GM18858 (cell line): ENCODE measurements around the gene DPYSL4.

Source experiments
- ATAC-seq: cut with Tn5 transposase; IDR thresholded peaks from one replicate; pipeline ENCODE4 v1.9.1; 2021; ENCODE audit not compliant: unreplicated experiment

Gene DPYSL4

DNA sequence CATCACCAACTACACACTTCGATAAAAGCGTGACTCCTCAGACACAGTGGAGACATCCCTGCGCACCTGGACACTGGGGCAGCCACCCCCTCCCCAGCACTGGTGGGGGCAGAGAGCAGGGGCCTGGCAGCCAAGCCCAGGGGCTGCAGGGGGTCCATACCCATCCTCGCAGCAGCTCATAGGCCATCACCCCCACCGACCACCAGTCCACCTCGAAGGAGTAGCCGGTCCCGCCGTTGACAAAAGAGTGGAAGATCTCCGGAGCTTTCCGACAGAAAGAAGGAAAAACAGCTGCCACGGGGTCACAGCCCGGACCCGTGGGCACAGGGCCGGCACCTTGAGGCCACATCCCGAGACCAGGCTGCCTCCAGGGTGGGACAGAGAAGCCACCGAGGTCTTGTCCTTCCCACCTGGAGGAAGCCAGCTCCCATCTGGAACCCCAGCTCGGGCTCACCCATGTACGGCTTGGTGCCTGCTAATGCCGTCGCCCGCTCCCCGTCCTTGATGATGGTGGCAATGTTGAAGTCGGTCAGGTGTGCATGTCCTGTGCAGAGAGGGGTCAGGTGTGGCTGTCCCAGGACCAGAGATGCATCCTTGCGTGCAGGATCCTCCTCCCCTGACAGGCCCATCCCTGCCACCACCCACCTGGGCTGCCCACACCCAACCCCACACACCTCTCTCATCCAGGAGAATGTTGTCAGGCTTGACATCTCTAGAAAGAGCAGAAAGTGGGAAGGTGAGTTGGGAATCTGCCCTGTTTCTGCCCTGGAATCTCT lies 38.5 kb downstream of the DPYSL4 start:
- no peak for ATAC-seq

- ATAC-seq: no peak
Measured at GRCh38 chr10:132225849-132226205, 39.1 kb downstream of the DPYSL4 start.

- ATAC-seq: no peak
Measured at GRCh38 chr10:132226586-132227405, 40.0 kb downstream of the DPYSL4 start.

DNA sequence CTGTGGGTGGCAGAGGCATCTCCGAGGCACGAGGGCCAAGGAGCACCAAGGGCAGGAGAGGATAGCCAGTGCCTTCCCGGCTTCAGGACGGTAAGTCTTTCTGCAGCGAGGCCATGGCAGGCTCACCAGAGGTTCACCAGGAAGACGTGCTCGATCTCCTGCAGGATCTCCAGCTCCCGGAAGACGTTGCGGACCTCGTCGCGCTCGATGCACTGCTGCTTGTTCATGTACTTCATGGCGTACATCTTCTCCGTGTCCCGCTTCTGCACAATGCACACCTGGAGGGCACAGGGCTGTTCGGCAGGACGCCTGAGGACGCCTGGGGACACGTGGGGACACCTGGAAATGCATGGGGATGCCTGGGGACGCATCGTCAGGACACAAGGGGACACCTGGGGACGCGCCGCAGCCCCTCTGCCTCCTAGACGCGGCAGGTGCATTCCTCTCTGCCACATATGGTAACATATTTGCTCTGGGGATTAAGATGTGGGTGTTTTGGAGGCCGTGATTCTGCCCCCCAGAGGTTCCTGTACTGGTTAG lies 41.2 kb downstream of the DPYSL4 start:
- no peak for ATAC-seq

- no peak for ATAC-seq
Measured at GRCh38 chr10:132228616-132229015, 41.9 kb downstream of the DPYSL4 start.

DNA sequence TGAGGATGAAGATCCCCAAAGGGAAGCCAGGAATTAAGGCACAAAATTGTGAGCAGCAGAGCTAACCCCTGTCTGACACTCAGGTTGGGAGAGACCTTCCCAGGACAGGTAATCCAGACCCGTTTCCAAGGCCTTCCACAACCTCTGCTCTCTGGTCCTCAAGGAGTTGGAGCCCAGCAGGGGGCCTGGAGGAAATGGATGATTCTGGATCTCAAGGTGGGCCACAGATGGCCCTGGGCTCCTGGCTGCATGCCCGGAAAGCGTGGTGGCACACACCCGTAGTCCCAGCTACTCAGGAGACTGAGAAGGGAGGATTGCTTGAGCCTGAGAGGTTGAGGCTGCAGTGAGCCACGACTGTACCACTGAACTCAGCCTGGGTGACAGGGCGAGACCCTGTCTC lies 42.3 kb downstream of the DPYSL4 start:
- no peak for ATAC-seq

- ATAC-seq: no peak
Measured at GRCh38 chr10:132229834-132230556, 43.2 kb downstream of the DPYSL4 start.

DNA sequence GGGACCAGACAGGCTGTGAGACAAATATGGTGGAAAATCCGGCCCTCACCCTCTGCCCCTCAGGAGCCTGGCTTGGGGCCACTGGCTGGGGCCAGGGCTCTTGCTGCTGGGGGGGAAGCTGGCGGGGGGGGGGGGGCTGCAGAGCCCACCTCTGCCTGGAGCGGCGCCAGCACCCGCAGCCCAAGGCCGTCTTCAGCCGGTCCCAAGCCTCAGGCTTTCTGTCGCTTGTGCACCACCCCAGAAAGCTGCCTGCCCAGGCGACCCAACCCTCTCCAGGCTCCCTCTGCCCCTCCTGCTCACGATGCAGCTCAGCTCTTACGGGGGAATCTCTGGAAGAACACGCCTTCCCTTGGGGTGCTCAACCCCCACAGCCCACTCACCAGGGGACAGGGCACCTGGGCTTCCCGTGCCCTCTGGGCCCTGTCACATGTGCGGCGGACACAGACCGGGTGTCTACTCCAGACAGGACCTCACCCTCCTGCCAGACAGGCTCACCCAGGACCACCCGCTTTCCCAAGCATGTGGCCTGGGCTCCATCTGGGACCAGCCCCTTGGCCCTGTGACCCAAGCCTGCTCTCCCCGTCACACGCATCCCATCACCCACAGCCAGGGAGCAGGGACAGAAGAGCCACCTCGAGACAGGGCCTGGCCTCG lies 43.9 kb downstream of the DPYSL4 start:
- no peak for ATAC-seq

DNA sequence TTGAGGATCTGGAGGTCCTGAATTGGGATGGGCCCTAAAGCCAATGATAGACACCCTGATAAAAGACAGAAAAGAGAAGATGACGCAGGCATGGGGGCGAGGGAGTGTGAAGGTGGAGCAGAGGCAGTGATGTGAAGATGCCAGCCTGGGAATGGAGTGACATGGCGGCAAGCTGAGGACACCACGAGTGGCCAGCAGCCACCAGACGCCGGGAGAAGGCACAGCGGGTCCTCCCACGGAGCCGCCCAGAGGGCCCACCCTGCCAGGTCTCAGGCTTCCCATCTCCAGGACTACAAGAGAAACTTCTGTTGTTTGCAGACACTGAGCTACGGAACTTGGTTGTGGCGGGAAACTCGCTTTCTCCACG lies 44.9 kb downstream of the DPYSL4 start:
- ATAC-seq: no peak

- ATAC-seq: no peak
Measured at GRCh38 chr10:132232023-132232951, 45.5 kb downstream of the DPYSL4 start.

GRCh38 chr10:132232981-132233380 lies 46.2 kb downstream of the DPYSL4 start:
- ATAC-seq: no peak

GRCh38 chr10:132233501-132234085 lies 46.8 kb downstream of the DPYSL4 start:
- ATAC-seq: no peak

- no peak for ATAC-seq
Measured at GRCh38 chr10:132234860-132235259, 48.1 kb downstream of the DPYSL4 start.

DNA sequence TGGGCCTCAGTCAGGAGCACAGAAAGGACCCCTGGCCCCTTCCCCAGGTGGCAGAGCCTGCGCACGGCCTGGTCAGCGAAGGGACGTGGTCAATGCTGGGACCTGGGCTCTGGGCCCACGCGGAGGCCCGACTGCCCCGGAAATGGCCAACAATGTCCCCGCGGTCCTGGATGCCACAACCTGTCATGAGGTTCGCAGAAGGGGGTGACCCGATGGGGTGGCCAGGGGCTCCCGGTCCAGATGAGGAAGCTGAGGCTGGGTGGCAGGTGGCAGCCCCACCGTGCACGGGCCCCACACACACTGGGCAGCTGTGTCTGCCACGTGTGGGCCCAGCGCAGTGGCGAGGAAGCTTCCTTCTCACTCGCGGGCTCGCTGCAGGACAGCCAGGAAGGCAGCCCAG lies 49.4 kb downstream of the DPYSL4 start:
- no peak for ATAC-seq

DNA sequence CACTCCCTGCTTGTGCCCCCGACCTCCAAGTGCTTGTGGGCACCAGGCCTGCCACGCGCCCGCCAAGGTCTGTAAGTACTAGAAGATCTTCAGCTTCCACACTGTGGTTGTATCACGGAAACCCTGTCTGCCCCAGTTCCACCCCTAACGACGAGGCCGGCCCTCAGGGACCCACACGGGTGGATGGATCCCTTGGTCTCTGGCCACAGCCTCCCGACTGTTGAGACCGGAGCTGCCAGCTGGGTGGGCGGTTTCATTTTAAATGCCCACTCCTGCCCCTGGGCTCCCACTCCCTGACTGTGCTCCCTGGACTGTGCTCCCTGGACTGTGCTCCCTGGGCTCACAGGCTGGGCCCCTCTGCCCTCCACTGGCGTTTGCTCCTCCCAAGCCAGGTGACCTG lies 50.1 kb downstream of the DPYSL4 start:
- ATAC-seq: no peak

DNA sequence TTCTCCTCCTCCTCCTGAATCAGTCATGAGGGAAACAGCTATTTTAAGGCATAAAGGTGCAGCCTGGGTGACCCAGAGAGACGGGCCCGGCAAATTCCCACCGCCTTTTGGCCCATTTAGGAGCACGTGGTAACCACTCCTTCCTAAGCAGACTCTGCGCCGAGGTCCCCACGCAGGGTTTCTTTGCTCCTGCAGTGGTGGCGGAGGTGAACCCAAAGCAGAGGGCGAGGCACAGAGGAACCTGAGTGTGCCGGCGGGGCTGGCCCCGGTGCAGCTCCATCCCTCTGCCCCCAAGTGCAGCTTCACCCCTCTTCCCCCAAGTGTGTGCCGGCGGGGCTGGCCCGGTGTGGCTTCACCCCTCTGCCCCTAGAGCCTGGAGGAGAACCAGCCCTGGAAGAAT lies 50.6 kb downstream of the DPYSL4 start:
- no peak for ATAC-seq

DNA sequence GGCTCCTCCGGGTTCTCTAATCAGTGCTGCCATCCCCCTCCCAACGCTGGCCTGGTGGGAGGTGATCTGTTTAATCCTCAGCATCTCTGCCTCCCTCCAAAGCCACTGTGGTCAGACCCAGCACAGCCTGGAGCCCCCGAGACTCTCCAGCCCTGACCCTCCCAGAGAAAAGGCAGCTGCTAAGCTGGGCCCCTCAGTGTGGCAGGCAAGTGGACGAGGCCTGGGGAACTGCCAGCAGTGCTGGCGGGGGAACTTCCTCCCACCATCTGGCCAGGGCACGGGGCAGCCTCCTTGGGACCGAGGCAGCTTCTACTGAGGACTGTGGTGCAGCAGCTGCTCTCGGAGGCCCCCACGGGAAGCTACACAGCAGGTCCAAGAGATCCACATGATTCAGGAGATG lies 51.1 kb downstream of the DPYSL4 start:
- no peak for ATAC-seq

DNA sequence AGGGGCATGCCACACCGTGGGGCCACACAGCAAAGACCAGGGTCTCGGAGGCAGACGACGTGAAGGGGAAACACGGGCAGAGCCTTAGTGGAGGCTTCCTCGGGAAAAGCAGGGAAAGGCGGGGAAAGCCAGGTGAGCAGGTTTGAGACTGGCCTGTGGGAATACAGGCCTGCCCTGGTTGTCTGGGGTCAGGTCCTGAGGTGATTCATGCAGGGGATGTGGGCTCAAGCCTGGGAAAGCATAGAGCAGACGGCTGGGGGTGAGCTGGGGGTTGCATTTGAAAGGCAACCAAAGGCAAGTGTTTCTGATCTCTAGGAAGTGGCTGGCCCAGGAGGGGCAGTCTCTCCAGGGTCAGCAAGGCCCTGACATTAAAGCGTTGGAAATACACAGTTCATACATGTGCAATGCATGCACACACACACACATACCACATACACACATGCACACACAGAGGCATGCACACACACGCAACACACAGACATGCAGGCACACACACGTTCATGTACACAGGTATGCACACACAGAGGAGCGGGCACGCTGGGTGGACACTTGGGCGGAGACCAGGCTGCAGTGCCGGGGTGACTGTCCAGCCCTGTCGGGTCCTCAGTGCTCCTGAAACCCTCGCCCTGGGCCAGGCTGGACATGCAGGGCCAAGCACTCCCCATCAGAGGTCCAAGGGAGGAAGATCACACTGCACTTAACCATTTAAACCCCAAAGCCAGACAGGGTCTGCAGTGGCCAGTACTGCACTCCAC lies 51.8 kb downstream of the DPYSL4 start:
- no peak for ATAC-seq
